ENCODE measurements around the gene AK5. TPM values are rescaled to one million over a fixed set of nuclear protein-coding genes. Genes with fewer than 3 reads are reported as not detected.

AK5 gene
- total RNA-seq, 1 donor from 2014 or later: 1.0 TPM

- H3K36me3 ChIP-seq: no peaks in the 10 kb centered on the region
- intact Hi-C loops (cut with DNase I): no loop called here
- H3K27me3 ChIP-seq (ENCODE audit: low read depth): no peaks in the 10 kb centered on the region
- no peaks in the 10 kb centered on the region for H3K4me1 ChIP-seq
- DNase-seq (peak; percentile 50), ATAC-seq (peak in 1 of 2 donors; percentile 46)
- no peaks in the 10 kb centered on the region for H3K9me3 ChIP-seq
- H3K4me3 ChIP-seq: no peak overlapping the region
- no peak overlapping the region for H3K27ac ChIP-seq
- TF ChIP-seq, protein P1, sequence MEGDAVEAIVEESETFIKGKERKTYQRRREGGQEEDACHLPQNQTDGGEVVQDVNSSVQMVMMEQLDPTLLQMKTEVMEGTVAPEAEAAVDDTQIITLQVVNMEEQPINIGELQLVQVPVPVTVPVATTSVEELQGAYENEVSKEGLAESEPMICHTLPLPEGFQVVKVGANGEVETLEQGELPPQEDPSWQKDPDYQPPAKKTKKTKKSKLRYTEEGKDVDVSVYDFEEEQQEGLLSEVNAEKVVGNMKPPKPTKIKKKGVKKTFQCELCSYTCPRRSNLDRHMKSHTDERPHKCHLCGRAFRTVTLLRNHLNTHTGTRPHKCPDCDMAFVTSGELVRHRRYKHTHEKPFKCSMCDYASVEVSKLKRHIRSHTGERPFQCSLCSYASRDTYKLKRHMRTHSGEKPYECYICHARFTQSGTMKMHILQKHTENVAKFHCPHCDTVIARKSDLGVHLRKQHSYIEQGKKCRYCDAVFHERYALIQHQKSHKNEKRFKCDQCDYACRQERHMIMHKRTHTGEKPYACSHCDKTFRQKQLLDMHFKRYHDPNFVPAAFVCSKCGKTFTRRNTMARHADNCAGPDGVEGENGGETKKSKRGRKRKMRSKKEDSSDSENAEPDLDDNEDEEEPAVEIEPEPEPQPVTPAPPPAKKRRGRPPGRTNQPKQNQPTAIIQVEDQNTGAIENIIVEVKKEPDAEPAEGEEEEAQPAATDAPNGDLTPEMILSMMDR (IDR thresholded peaks at IDR 0.05): no peak
Measured at GRCh38 chr1:77476475-77476874, 194.7 kb downstream of the AK5 start.

DNA sequence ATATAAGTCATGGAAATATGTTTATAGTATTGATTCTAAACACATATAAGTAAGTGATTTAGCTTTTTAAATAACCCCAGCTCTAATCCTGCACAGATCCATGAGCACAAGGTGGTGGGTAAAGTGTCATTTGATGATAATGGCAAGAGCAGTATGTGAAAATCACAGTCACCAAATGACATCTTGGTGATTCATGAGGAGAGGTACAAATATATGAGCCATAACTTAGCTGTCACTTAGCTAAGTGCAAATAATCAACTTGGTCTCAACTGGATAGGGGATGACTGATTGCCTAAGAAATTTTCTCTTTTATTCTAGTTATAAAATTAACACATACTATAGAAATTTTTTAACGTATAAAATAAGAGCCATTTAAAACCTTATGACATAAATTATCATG, 202.5 kb downstream of the AK5 start:
- Histone ChIP-seq H3K9me3 (no peaks in the 10 kb centered on the region), H3K27ac (no peak overlapping the region), H3K27me3 (ENCODE audit: low read depth) (no peaks in the 10 kb centered on the region), H3K4me3 (no peak overlapping the region), H3K4me1 (no peaks in the 10 kb centered on the region), H3K36me3 (no peaks in the 10 kb centered on the region)
- ATAC-seq (no peak), DNase-seq (no peak)
- TF ChIP-seq, protein P1 (IDR thresholded peaks at IDR 0.05): no peak
- intact Hi-C loops (cut with DNase I): no loop called here

DNA sequence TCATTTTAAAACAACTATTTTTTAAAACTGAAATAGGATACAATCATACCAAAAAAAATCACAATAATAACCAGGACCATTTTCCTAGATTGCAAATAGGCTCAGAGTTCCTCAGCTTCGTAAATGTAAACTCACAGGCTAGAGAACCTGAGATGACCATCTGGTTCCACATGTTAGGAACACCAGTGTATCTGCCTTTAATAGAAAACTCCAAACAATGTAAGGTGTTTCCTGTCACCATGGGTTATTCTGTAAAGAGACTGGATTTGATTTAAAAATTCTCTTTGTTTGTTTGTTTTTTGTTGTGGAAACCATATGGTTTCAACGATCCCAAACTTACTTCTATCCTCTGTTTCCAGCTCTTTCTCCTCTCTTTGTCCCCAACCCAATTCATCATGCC, 203.1 kb downstream of the AK5 start:
- intact Hi-C loops (cut with DNase I): no loop called here
- Histone ChIP-seq H3K4me1 (no peaks in the 10 kb centered on the region), H3K9me3 (no peaks in the 10 kb centered on the region), H3K27ac (no peak overlapping the region), H3K36me3 (no peaks in the 10 kb centered on the region), H3K4me3 (no peak overlapping the region), H3K27me3 (ENCODE audit: low read depth) (no peaks in the 10 kb centered on the region)
- TF ChIP-seq, protein P1 (IDR thresholded peaks at IDR 0.05): no peak
- no peak for DNase-seq
- no peak for ATAC-seq

DNA sequence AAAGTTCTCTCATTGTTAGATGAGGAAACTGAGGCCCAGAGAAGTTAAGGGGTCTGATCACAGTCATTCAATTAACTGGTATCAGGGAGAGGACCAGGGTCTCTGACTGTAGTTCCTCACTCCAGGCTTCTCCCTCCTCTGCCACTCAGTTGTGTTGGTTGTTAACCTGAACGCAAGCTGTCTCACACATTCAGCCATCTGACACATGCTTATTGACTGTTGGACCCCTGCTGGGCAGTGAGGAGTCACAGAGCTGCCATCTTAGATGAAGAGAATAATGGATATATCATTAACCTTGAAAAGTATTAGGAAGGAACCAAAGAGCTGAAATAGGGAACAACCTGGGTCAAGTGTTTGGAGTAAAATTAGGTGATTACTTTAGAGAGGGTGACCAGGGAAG, 205.8 kb downstream of the AK5 start:
- no peaks in the 10 kb centered on the region for H3K4me1 ChIP-seq
- ATAC-seq (no peak), DNase-seq (no peak)
- no peaks in the 10 kb centered on the region for H3K27me3 ChIP-seq (ENCODE audit: low read depth)
- TF ChIP-seq, protein P1 (IDR thresholded peaks at IDR 0.05): no peak
- H3K36me3 ChIP-seq: no peaks in the 10 kb centered on the region
- H3K27ac ChIP-seq: no peak overlapping the region
- H3K9me3 ChIP-seq: no peaks in the 10 kb centered on the region
- H3K4me3 ChIP-seq: no peak overlapping the region
- intact Hi-C loops (cut with DNase I): no loop called here

- Histone ChIP-seq H3K9me3 (no peaks in the 10 kb centered on the region), H3K27me3 (ENCODE audit: low read depth) (no peaks in the 10 kb centered on the region), H3K27ac (no peak overlapping the region), H3K36me3 (no peaks in the 10 kb centered on the region), H3K4me3 (no peak overlapping the region), H3K4me1 (no peaks in the 10 kb centered on the region)
- intact Hi-C loops (cut with DNase I): no loop called here
- peak in 1 of 2 donors; percentile 54 for ATAC-seq
- no peak for DNase-seq
- TF ChIP-seq, protein P1 (IDR thresholded peaks at IDR 0.05): no peak
Measured at GRCh38 chr1:77489910-77490309, 208.1 kb downstream of the AK5 start.

DNA sequence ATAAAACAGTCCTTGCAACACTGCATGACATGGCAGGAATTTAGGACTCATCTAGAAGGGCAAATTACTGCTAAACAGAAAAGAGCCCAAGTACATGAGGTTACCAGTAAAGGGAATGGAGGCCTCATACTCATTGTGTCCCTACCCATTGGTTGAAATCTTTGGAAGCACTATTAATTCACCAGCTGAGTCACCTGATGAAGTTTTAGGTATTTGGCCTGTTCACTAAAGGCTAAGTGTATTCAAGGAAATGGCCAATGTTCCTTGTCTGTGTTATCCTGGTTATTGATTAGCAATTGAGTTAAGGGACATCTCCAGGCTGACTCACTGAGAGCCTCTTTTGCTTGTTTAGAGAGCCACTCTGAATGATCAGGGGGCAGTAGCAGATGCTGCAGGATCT, 212.2 kb downstream of the AK5 start:
- TF ChIP-seq, protein P1 (IDR thresholded peaks at IDR 0.05): no peak
- Histone ChIP-seq H3K27me3 (ENCODE audit: low read depth) (no peaks in the 10 kb centered on the region), H3K36me3 (no peaks in the 10 kb centered on the region), H3K4me1 (no peaks in the 10 kb centered on the region), H3K4me3 (no peak overlapping the region), H3K27ac (no peak overlapping the region), H3K9me3 (no peaks in the 10 kb centered on the region)
- no peak for ATAC-seq
- intact Hi-C loops (cut with DNase I): no loop called here
- no peak for DNase-seq
